SK-N-SH treated with all-trans-retinoic acid at 6 μM for 48 hours (cell line): ENCODE measurements around the gene CISD3.

Source experiments
- ZNF565 ChIP-seq: fragments of 450-650 bp; formaldehyde crosslinking; conservative IDR thresholded peaks from 2 replicates; pipeline ENCODE4 v1.5.0; 2020; ENCODE audit warnings: low read depth, mild to moderate bottlenecking, moderate library complexity
- ZNF70 ChIP-seq: fragments of 450-650 bp; formaldehyde crosslinking; IDR thresholded peaks from 2 replicates; pipeline ENCODE4 v1.5.0; 2020; ENCODE audit warnings: mild to moderate bottlenecking, moderate library complexity

DNA sequence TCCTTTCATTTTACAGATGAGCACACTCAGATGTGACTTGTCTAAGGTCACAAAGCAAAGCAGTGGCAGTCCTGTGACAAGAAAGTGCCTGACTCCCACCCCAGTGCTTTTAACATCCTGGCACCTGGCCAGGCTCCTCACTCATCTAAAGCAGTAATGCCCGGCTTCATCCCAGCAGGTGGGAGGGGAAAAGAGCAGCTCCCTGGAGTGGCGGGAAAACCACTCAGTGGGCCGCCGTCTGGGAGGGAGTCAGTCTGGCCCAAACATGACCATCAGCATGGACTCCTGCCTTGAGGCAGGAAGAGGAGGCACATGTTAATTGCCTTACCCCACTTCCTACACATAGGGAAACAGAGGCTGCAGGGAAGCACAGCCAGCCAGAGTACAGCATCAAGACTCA lies 15.4 kb downstream of the CISD3 start:
- TF ChIP-seq ZNF565 (CRISPR knock-in tag) (no peak), ZNF70 (CRISPR knock-in tag) (no peak)
